ENCODE measurements around the gene MAN1C1.

Gene MAN1C1

GRCh38 chr1:25754470-25755181, 138.0 kb downstream of the MAN1C1 start:
- H3K9ac ChIP-seq (ENCODE audit: low read length in 5 of 5), result no peak overlapping the region
- H3K27ac ChIP-seq (ENCODE audit: low read depth, low read length), result no peak overlapping the region
- H3K9me3 ChIP-seq (ENCODE audit: control insufficient read depth in 5 of 5, low read length in 5 of 5), result no peaks in the 10 kb centered on the region
- H3K36me3 ChIP-seq (ENCODE audit: control insufficient read depth in 5 of 5, insufficient read depth in 5 of 5, low read length in 5 of 5), result peaks cover 0 to 37% (median 14%) of the 10 kb centered on the region in 5 donors
- H3K4me3 ChIP-seq (ENCODE audit: low read depth in 1 of 5, low read length in 5 of 5), result no peak overlapping the region
- H3K4me1 ChIP-seq (ENCODE audit: control insufficient read depth in 5 of 5, insufficient read depth in 5 of 5, low read length in 5 of 5), result no peaks in the 10 kb centered on the region
- peaks cover 0 to 3% (median 0%) of the 10 kb centered on the region in 5 donors for H3K27me3 ChIP-seq (ENCODE audit: control insufficient read depth in 5 of 5, insufficient read depth in 4 of 5, low read length in 5 of 5)

- no peak overlapping the region for H3K9ac ChIP-seq (ENCODE audit: low read length in 5 of 5)
- no peak overlapping the region for H3K27ac ChIP-seq (ENCODE audit: low read depth, low read length)
- H3K36me3 ChIP-seq (ENCODE audit: control insufficient read depth in 5 of 5, insufficient read depth in 5 of 5, low read length in 5 of 5), result peaks cover 0 to 31% (median 10%) of the 10 kb centered on the region in 5 donors
- no peaks in the 10 kb centered on the region for H3K9me3 ChIP-seq (ENCODE audit: control insufficient read depth in 5 of 5, low read length in 5 of 5)
- H3K4me1 ChIP-seq (ENCODE audit: control insufficient read depth in 5 of 5, insufficient read depth in 5 of 5, low read length in 5 of 5), result no peaks in the 10 kb centered on the region
- H3K27me3 ChIP-seq (ENCODE audit: control insufficient read depth in 5 of 5, insufficient read depth in 4 of 5, low read length in 5 of 5), result peaks cover 0 to 3% (median 0%) of the 10 kb centered on the region in 5 donors
- H3K4me3 ChIP-seq (ENCODE audit: low read depth in 1 of 5, low read length in 5 of 5), result no peak overlapping the region
Observed at GRCh38 chr1:25755475-25756125, 139.0 kb downstream of the MAN1C1 start.

- Histone ChIP-seq H3K4me3 (ENCODE audit: low read depth in 1 of 5, low read length in 5 of 5) (no peak overlapping the region), H3K9me3 (ENCODE audit: control insufficient read depth in 5 of 5, low read length in 5 of 5) (no peaks in the 10 kb centered on the region), H3K9ac (ENCODE audit: low read length in 5 of 5) (no peak overlapping the region), H3K27ac (ENCODE audit: low read depth, low read length) (no peak overlapping the region), H3K4me1 (ENCODE audit: control insufficient read depth in 5 of 5, insufficient read depth in 5 of 5, low read length in 5 of 5) (no peaks in the 10 kb centered on the region), H3K27me3 (ENCODE audit: control insufficient read depth in 5 of 5, insufficient read depth in 4 of 5, low read length in 5 of 5) (peaks cover 0 to 3% (median 0%) of the 10 kb centered on the region in 5 donors), H3K36me3 (ENCODE audit: control insufficient read depth in 5 of 5, insufficient read depth in 5 of 5, low read length in 5 of 5) (peaks cover 0 to 31% (median 10%) of the 10 kb centered on the region in 5 donors)
Observed at GRCh38 chr1:25756215-25756614, 139.6 kb downstream of the MAN1C1 start.

- Histone ChIP-seq H3K27ac (ENCODE audit: low read depth, low read length) (no peak overlapping the region), H3K27me3 (ENCODE audit: control insufficient read depth in 5 of 5, insufficient read depth in 4 of 5, low read length in 5 of 5) (peaks cover 0 to 3% (median 0%) of the 10 kb centered on the region in 5 donors), H3K4me1 (ENCODE audit: control insufficient read depth in 5 of 5, insufficient read depth in 5 of 5, low read length in 5 of 5) (no peaks in the 10 kb centered on the region), H3K4me3 (ENCODE audit: low read depth in 1 of 5, low read length in 5 of 5) (no peak overlapping the region), H3K9ac (ENCODE audit: low read length in 5 of 5) (no peak overlapping the region), H3K36me3 (ENCODE audit: control insufficient read depth in 5 of 5, insufficient read depth in 5 of 5, low read length in 5 of 5) (peaks cover 0 to 28% (median 7%) of the 10 kb centered on the region in 5 donors), H3K9me3 (ENCODE audit: control insufficient read depth in 5 of 5, low read length in 5 of 5) (no peaks in the 10 kb centered on the region)
Observed at GRCh38 chr1:25757151-25757845, 140.7 kb downstream of the MAN1C1 start.

GRCh38 chr1:25757846-25758185, 141.2 kb downstream of the MAN1C1 start:
- no peaks in the 10 kb centered on the region for H3K9me3 ChIP-seq (ENCODE audit: control insufficient read depth in 5 of 5, low read length in 5 of 5)
- peaks cover 0 to 3% (median 0%) of the 10 kb centered on the region in 5 donors for H3K27me3 ChIP-seq (ENCODE audit: control insufficient read depth in 5 of 5, insufficient read depth in 4 of 5, low read length in 5 of 5)
- H3K4me1 ChIP-seq (ENCODE audit: control insufficient read depth in 5 of 5, insufficient read depth in 5 of 5, low read length in 5 of 5), result no peaks in the 10 kb centered on the region
- H3K36me3 ChIP-seq (ENCODE audit: control insufficient read depth in 5 of 5, insufficient read depth in 5 of 5, low read length in 5 of 5), result peaks cover 0 to 28% (median 7%) of the 10 kb centered on the region in 5 donors
- H3K4me3 ChIP-seq (ENCODE audit: low read depth in 1 of 5, low read length in 5 of 5), result no peak overlapping the region
- no peak overlapping the region for H3K9ac ChIP-seq (ENCODE audit: low read length in 5 of 5)
- no peak overlapping the region for H3K27ac ChIP-seq (ENCODE audit: low read depth, low read length)

GRCh38 chr1:25758466-25759070, 142.0 kb downstream of the MAN1C1 start:
- Histone ChIP-seq H3K4me3 (ENCODE audit: low read depth in 1 of 5, low read length in 5 of 5) (no peak overlapping the region), H3K9me3 (ENCODE audit: control insufficient read depth in 5 of 5, low read length in 5 of 5) (no peaks in the 10 kb centered on the region), H3K4me1 (ENCODE audit: control insufficient read depth in 5 of 5, insufficient read depth in 5 of 5, low read length in 5 of 5) (no peaks in the 10 kb centered on the region), H3K27ac (ENCODE audit: low read depth, low read length) (no peak overlapping the region), H3K27me3 (ENCODE audit: control insufficient read depth in 5 of 5, insufficient read depth in 4 of 5, low read length in 5 of 5) (peaks cover 0 to 3% (median 0%) of the 10 kb centered on the region in 5 donors), H3K9ac (ENCODE audit: low read length in 5 of 5) (no peak overlapping the region), H3K36me3 (ENCODE audit: control insufficient read depth in 5 of 5, insufficient read depth in 5 of 5, low read length in 5 of 5) (peaks cover 0 to 30% (median 6%) of the 10 kb centered on the region in 5 donors)

GRCh38 chr1:25760122-25760719, 143.6 kb downstream of the MAN1C1 start:
- Histone ChIP-seq H3K9me3 (ENCODE audit: control insufficient read depth in 5 of 5, low read length in 5 of 5) (no peaks in the 10 kb centered on the region), H3K36me3 (ENCODE audit: control insufficient read depth in 5 of 5, insufficient read depth in 5 of 5, low read length in 5 of 5) (peaks cover 0 to 32% (median 6%) of the 10 kb centered on the region in 5 donors), H3K4me1 (ENCODE audit: control insufficient read depth in 5 of 5, insufficient read depth in 5 of 5, low read length in 5 of 5) (no peaks in the 10 kb centered on the region), H3K27ac (ENCODE audit: low read depth, low read length) (no peak overlapping the region), H3K9ac (ENCODE audit: low read length in 5 of 5) (no peak overlapping the region), H3K27me3 (ENCODE audit: control insufficient read depth in 5 of 5, insufficient read depth in 4 of 5, low read length in 5 of 5) (no peaks in the 10 kb centered on the region), H3K4me3 (ENCODE audit: low read depth in 1 of 5, low read length in 5 of 5) (no peak overlapping the region)

- Histone ChIP-seq H3K36me3 (ENCODE audit: control insufficient read depth in 5 of 5, insufficient read depth in 5 of 5, low read length in 5 of 5) (peaks cover 0 to 25% (median 5%) of the 10 kb centered on the region in 5 donors), H3K27me3 (ENCODE audit: control insufficient read depth in 5 of 5, insufficient read depth in 4 of 5, low read length in 5 of 5) (no peaks in the 10 kb centered on the region), H3K9ac (ENCODE audit: low read length in 5 of 5) (no peak overlapping the region), H3K4me3 (ENCODE audit: low read depth in 1 of 5, low read length in 5 of 5) (no peak overlapping the region), H3K9me3 (ENCODE audit: control insufficient read depth in 5 of 5, low read length in 5 of 5) (no peaks in the 10 kb centered on the region), H3K4me1 (ENCODE audit: control insufficient read depth in 5 of 5, insufficient read depth in 5 of 5, low read length in 5 of 5) (no peaks in the 10 kb centered on the region), H3K27ac (ENCODE audit: low read depth, low read length) (no peak overlapping the region)
Observed at GRCh38 chr1:25760871-25761270, 144.3 kb downstream of the MAN1C1 start.

- no peaks in the 10 kb centered on the region for H3K27me3 ChIP-seq (ENCODE audit: control insufficient read depth in 5 of 5, insufficient read depth in 4 of 5, low read length in 5 of 5)
- no peak overlapping the region for H3K27ac ChIP-seq (ENCODE audit: low read depth, low read length)
- H3K4me1 ChIP-seq (ENCODE audit: control insufficient read depth in 5 of 5, insufficient read depth in 5 of 5, low read length in 5 of 5), result no peaks in the 10 kb centered on the region
- H3K36me3 ChIP-seq (ENCODE audit: control insufficient read depth in 5 of 5, insufficient read depth in 5 of 5, low read length in 5 of 5), result peaks cover 0 to 26% (median 9%) of the 10 kb centered on the region in 5 donors
- no peak overlapping the region for H3K9ac ChIP-seq (ENCODE audit: low read length in 5 of 5)
- H3K9me3 ChIP-seq (ENCODE audit: control insufficient read depth in 5 of 5, low read length in 5 of 5), result no peaks in the 10 kb centered on the region
- no peak overlapping the region for H3K4me3 ChIP-seq (ENCODE audit: low read depth in 1 of 5, low read length in 5 of 5)
Observed at GRCh38 chr1:25763493-25763892, 146.9 kb downstream of the MAN1C1 start.

Measured in subcutaneous abdominal adipose tissue (tissue), 5 donors.